K562 (cell line): Measurements from ENCODE around the gene SLCO2B1. TPM values are rescaled to one million over a fixed set of nuclear protein-coding genes. Genes with fewer than 3 reads are reported as not detected.

Source experiments
- ATAC-seq: fragments of 200-7000 bp; cut with Tn5 transposase; 3 replicates; pipeline ENCODE4 v1.9.1; 2020; ENCODE audit warnings: moderate library complexity
- BruUV-seq: library from RNA; stranded (reverse); fragments of 400-500 nt; replicated peaks from 2 replicates; lab custom pipeline; 2021; lab: Mats Ljungman, UMichigan
- CTCF ChIA-PET: fragments of 300-600 bp; formaldehyde crosslinking; extraction: SDS; loops from one replicate; lab custom pipeline; 2021; ENCODE audit warnings: low intra/inter-chr PET ratio; lab: Yijun Ruan, JAX
- POLR2A ChIA-PET: fragments of 300-600, 350-650 bp; sonication (Branson Sonifier 250); formaldehyde crosslinking; extraction: SDS; loops from one replicate; lab custom pipeline; 2021; ENCODE audit warnings: antibody characterized with exemption, inconsistent platforms; lab: Yijun Ruan, JAX
- DNase-seq, 4 experiments: peaks; one replicate each; pipeline versions ENCODE4 v3.0.0 to v3.0.0-alpha.2; 2011 to 2018; ENCODE audit warnings: low spot score in 3 of 4, mixed read lengths in 3 of 4; ENCODE audit errors: extremely low read depth in 1 of 4
- FAIRE-seq: peaks from 2 replicates; lab custom pipeline; 2011; peaks lifted over from hg19 to GRCh38; lab: Jason Lieb, UNC
- H2AFZ ChIP-seq: 2 replicates; pipeline ENCODE4 v1.6.0; 2011; ENCODE audit warnings: low read depth, low read length, control low read depth, inconsistent platforms
- H3K27ac ChIP-seq: fragments of 200-600 bp; 3 replicates; pipeline ENCODE4 v1.8.0; 2011; ENCODE audit warnings: low read depth, mild to moderate bottlenecking, control low read depth, inconsistent platforms, low read length, moderate library complexity, mixed read lengths; ENCODE audit errors: extremely low read depth
- H3K27me3 ChIP-seq, 2 experiments: fragments of 300-600 bp in 1 of 2; 2 replicates in 1 of 2; 3 replicates in 1 of 2; pipeline versions ENCODE4 v1.6.0 to v1.8.0; 2011; ENCODE audit warnings: inconsistent platforms in 2 of 2, low read length in 2 of 2, mild to moderate bottlenecking in 1 of 2, mixed read lengths in 1 of 2, moderate library complexity in 1 of 2; ENCODE audit not compliant: control insufficient read depth in 2 of 2, insufficient read depth in 2 of 2
- H3K36me3 ChIP-seq: fragments of 300-600 bp; 3 replicates; pipeline ENCODE4 v1.8.0; 2011; ENCODE audit warnings: mild to moderate bottlenecking, low read length, inconsistent platforms; ENCODE audit not compliant: control insufficient read depth, insufficient read depth
- H3K4me1 ChIP-seq, 2 experiments: fragments of 200-600 bp in 1 of 2; replicated peaks in 1 of 2; 2 replicates in 1 of 2; 3 replicates in 1 of 2; pipeline versions ENCODE4 v1.5.1 to v1.8.0; 2011; ENCODE audit warnings: inconsistent platforms in 2 of 2, low read length in 2 of 2, mild to moderate bottlenecking in 1 of 2, mixed read lengths in 1 of 2, moderate library complexity in 1 of 2; ENCODE audit not compliant: control insufficient read depth in 2 of 2, insufficient read depth in 2 of 2
- H3K4me2 ChIP-seq: 2 replicates; pipeline ENCODE4 v1.6.1; 2011; ENCODE audit warnings: low read length, control low read depth, inconsistent platforms, mixed read lengths; ENCODE audit not compliant: insufficient read depth
- H3K4me3 ChIP-seq: fragments of 200-600 bp; sonication (generic), shearing (Covaris generic); 2 replicates; pipeline ENCODE4 v1.5.1; 2016; ENCODE audit warnings: control low read depth, inconsistent platforms
- H3K79me2 ChIP-seq: fragments of 200-600 bp; 3 replicates; pipeline ENCODE4 v1.8.0; 2011; ENCODE audit warnings: low read length, inconsistent platforms; ENCODE audit not compliant: control insufficient read depth, insufficient read depth
- H3K9ac ChIP-seq, 2 experiments: 2 replicates each; pipeline versions ENCODE4 v1.6.0 to v1.6.1; 2011; ENCODE audit warnings: low read depth in 2 of 2, low read length in 2 of 2, control low read depth in 1 of 2, inconsistent platforms in 1 of 2, mild to moderate bottlenecking in 1 of 2, mixed read lengths in 1 of 2; ENCODE audit not compliant: insufficient read depth in 1 of 2
- H3K9me1 ChIP-seq: one replicate; pipeline ENCODE4 v1.6.0; 2011; ENCODE audit warnings: inconsistent platforms, mild to moderate bottlenecking, low read length, moderate library complexity; ENCODE audit not compliant: control insufficient read depth, insufficient read depth
- H3K9me3 ChIP-seq: replicated peaks from 2 replicates; pipeline ENCODE4 v1.5.1; 2011; ENCODE audit warnings: low read depth, low read length, inconsistent platforms; ENCODE audit not compliant: control insufficient read depth, insufficient read depth
- H4K20me1 ChIP-seq: replicated peaks from 2 replicates; pipeline ENCODE4 v1.6.1; 2011; ENCODE audit warnings: low read length, inconsistent platforms, mixed read lengths; ENCODE audit not compliant: control insufficient read depth, insufficient read depth
- BRD4 ChIP-seq: fragments of 200-600 bp; sonication (generic); IDR thresholded peaks from 2 replicates; pipeline ENCODE4 v1.6.1; 2017; ENCODE audit warnings: inconsistent platforms
- CREM ChIP-seq: IDR thresholded peaks from 2 replicates; pipeline ENCODE4 v1.6.1; 2014; ENCODE audit warnings: antibody characterized with exemption, low read depth
- FIP1L1 ChIP-seq: fragments of 200-400 bp; formaldehyde crosslinking; IDR thresholded peaks from 2 replicates; pipeline ENCODE4 v1.6.1; 2018; ENCODE audit warnings: mild to moderate bottlenecking, low read depth, low read length; ENCODE audit not compliant: poor library complexity, severe bottlenecking
- GTF2F1 ChIP-seq: IDR thresholded peaks from 2 replicates; pipeline ENCODE4 v1.6.1; 2011; ENCODE audit warnings: low read depth, low read length, improper control_type of control experiment
- KLF6 ChIP-seq: fragments of 250-450 bp; sonication (Bioruptor Pico); IDR thresholded peaks from 2 replicates; pipeline ENCODE4 v1.4.0; 2020; ENCODE audit warnings: mild to moderate bottlenecking, moderate library complexity, borderline replicate concordance
- MITF ChIP-seq: IDR thresholded peaks from 2 replicates; pipeline ENCODE4 v1.6.1; 2014; ENCODE audit warnings: antibody characterized with exemption
- MNT ChIP-seq, 2 experiments: fragments of 450-650 bp; conservative IDR thresholded peaks; 2 replicates each; pipeline ENCODE4 v1.6.1; 2017; ENCODE audit warnings: mild to moderate bottlenecking in 2 of 2, moderate library complexity in 2 of 2
- MYC ChIP-seq, 2 experiments: fragments of 250-450 bp in 1 of 2; sonication (Bioruptor Pico) in 1 of 2; IDR thresholded peaks; 2 replicates each; pipeline versions ENCODE4 v1.5.1 to v1.6.1; 2012 to 2021; ENCODE audit warnings: low read depth in 2 of 2, borderline replicate concordance in 1 of 2, improper control_type of control experiment in 1 of 2, low read length in 1 of 2, mild to moderate bottlenecking in 1 of 2, moderate library complexity in 1 of 2
- NFXL1 ChIP-seq: fragments of 450-650 bp; formaldehyde crosslinking; IDR thresholded peaks from 2 replicates; pipeline ENCODE4 v1.4.0; 2021; ENCODE audit warnings: mild to moderate bottlenecking
- NR2F6 ChIP-seq: fragments of 450-650 bp; formaldehyde crosslinking; IDR thresholded peaks from 2 replicates; pipeline ENCODE4 v1.4.0; 2020; ENCODE audit warnings: mild to moderate bottlenecking
- PTRF ChIP-seq: fragments of 450-650 bp; IDR thresholded peaks from 2 replicates; pipeline ENCODE4 v1.6.1; 2016; ENCODE audit warnings: mild to moderate bottlenecking, missing genetic modification characterization, missing compliant biosample characterization
- RBM25 ChIP-seq: fragments of 200-400 bp; formaldehyde crosslinking; IDR thresholded peaks from 2 replicates; pipeline ENCODE4 v1.6.1; 2018; ENCODE audit warnings: low read length, low read depth, moderate library complexity; ENCODE audit not compliant: severe bottlenecking
- SMAD2 ChIP-seq: fragments of 150-350 bp; IDR thresholded peaks from 2 replicates; pipeline ENCODE4 v1.6.1; 2014; ENCODE audit warnings: low read depth, mild to moderate bottlenecking, low read length
- UBTF ChIP-seq, 2 experiments: IDR thresholded peaks; 2 replicates each; pipeline ENCODE4 v1.6.1; 2012; ENCODE audit warnings: improper control_type of control experiment in 2 of 2, low read depth in 2 of 2, low read length in 2 of 2, borderline replicate concordance in 1 of 2
- ZNF347 ChIP-seq: fragments of 450-650 bp; formaldehyde crosslinking; IDR thresholded peaks from 2 replicates; pipeline ENCODE4 v1.4.0; 2020; ENCODE audit warnings: low read depth, mild to moderate bottlenecking, moderate library complexity
- ZNF583 ChIP-seq: fragments of 250-450 bp; sonication (Bioruptor Pico); IDR thresholded peaks from 2 replicates; pipeline ENCODE4 v1.4.0; 2020
- WGBS: fragments of 100-300 bp; shearing (Covaris generic); methylation state at CpG from one replicate; pipeline ENCODE4 v1.1.6; 2016; ENCODE audit warnings: low coverage, mixed read lengths; ENCODE audit not compliant: insufficient coverage; ENCODE audit errors: missing lambda C conversion rate; 5-methylcytosine and 5-hydroxymethylcytosine counted together
- in situ Hi-C: fragments of 300-500 bp; cut with MboI; formaldehyde crosslinking; loops from 4 replicates; pipeline ENCODE4 v1.15.0; 2018; ENCODE audit warnings: inconsistent platforms, mixed read lengths
- intact Hi-C: fragments of 100-400 bp; cut with micrococcal nuclease; formaldehyde crosslinking; loops from 2 replicates; pipeline ENCODE4 v1.14.2; 2022
- polyA plus RNA-seq, 8 experiments: library from polyadenylated mRNA; depleted of rRNA in 4 of 8; stranded (reverse) in 5 of 8; unstranded in 3 of 8; fragments of >200 nt; fragmentation: Nextera tagmentation in 2 of 8; fragmentation: Illumina TruSeq in 1 of 8; extraction: Ambion mirVana in 2 of 8; extraction: Trizol in 1 of 8; gene quantifications; 2 replicates each; pipeline versions ENCODE4 v1.2.1 to v1.2.3, GENCODE V29; 2011 to 2014; ENCODE audit warnings: inconsistent platforms in 1 of 8, missing spikeins in 1 of 8
- total RNA-seq, 7 experiments: library from RNA; depleted of rRNA in 6 of 7; stranded (reverse); fragments of >200 nt in 6 of 7; fragmentation: Illumina TruSeq in 2 of 7; extraction: Trizol in 2 of 7; gene quantifications; 2 replicates each; pipeline versions ENCODE4 v1.2.1 to v1.2.3, GENCODE V29; 2011 to 2021; ENCODE audit warnings: low replicate concordance in 1 of 7

SLCO2B1 gene
- total and polyA plus RNA-seq, 9 of the 15 experiments (the other 6 are each of a cell fraction or from before 2014, with no cell fraction given), result 0.70 to 14.7 (median 7.6) TPM

GRCh38 chr11:75154646-75155569 lies 4.0 kb downstream of the SLCO2B1 start:
- no peak overlapping the region for H2AFZ ChIP-seq
- WGBS, result 75% methylated on average over 6 of the region's 9 CpGs
- ChIA-PET POLR2A (interaction anchor here (0.6 to 1.2 kb wide), 3 partner anchors 8 to 14 kb away, joined by 4 to 5 read pairs (median 4); no protein-coding TSS in a partner anchor), CTCF (no interaction called here)
- no peak for TF ChIP-seq NR2F6 (CRISPR knock-in tag)
- TF ChIP-seq RBM25, result no peak
- no peak for TF ChIP-seq MYC (IDR thresholded peaks at IDR 0.05; ENCODE audit: low read depth, low read length)
- no peak for TF ChIP-seq MYC (CRISPR knock-in tag; IDR thresholded peaks at IDR 0.05; ENCODE audit: borderline replicate concordance, low read depth)
- no peak for TF ChIP-seq SMAD2
- TF ChIP-seq MNT (conservative IDR thresholded peaks at IDR 0.05), result no peak
- no peak for TF ChIP-seq CREM
- TF ChIP-seq MITF, result no peak
- no peak for TF ChIP-seq FIP1L1
- no peak for TF ChIP-seq UBTF (IDR thresholded peaks at IDR 0.05; ENCODE audit: borderline replicate concordance in 1 of 2, low read depth in 2 of 2, low read length in 2 of 2)
- TF ChIP-seq PTRF (tag), result no peak
- no peak for TF ChIP-seq ZNF583
- no peak for TF ChIP-seq ZNF347 (CRISPR knock-in tag)
- no peak for TF ChIP-seq NFXL1 (CRISPR knock-in tag)
- TF ChIP-seq BRD4, result no peak
- no peak for TF ChIP-seq GTF2F1
- no peak for TF ChIP-seq KLF6
- H3K36me3 ChIP-seq, result no peaks in the 10 kb centered on the region
- no peak overlapping the region for H3K4me3 ChIP-seq
- H3K4me2 ChIP-seq, result no peak overlapping the region
- DNase-seq, result no peak
- no TSS peak for BruUV-seq
- peaks cover 4% of the 10 kb centered on the region; the same call in 1 of the 2 replicates for H4K20me1 ChIP-seq
- H3K79me2 ChIP-seq, result no peaks in the 10 kb centered on the region
- H3K27ac ChIP-seq, result no peak overlapping the region
- H3K9me1 ChIP-seq, result no peaks in the 10 kb centered on the region
- no peak overlapping the region for H3K9ac ChIP-seq
- no peak for FAIRE-seq
- H3K4me1 ChIP-seq, result peaks cover 8% of the 10 kb centered on the region in 2 experiments
- in situ Hi-C loops, result no loop called here
- no peak for ATAC-seq
- intact Hi-C loops, result no loop called here
- no peaks in the 10 kb centered on the region for H3K27me3 ChIP-seq
- no peaks in the 10 kb centered on the region for H3K9me3 ChIP-seq
